HG03565 (cell line): Measurements from ENCODE around the gene MSH5.
"Not testable (repeated sequence)": the region's sequence is repeated elsewhere in the genome, so short reads cannot be mapped to it uniquely, and the experiment has no call there.

ENCODE experiments used
- ATAC-seq: cut with Tn5 transposase; IDR thresholded peaks from one replicate; pipeline ENCODE4 v1.9.1; 2021; ENCODE audit warnings: mild to moderate bottlenecking, moderate library complexity; ENCODE audit not compliant: unreplicated experiment

MSH5 gene

GRCh38 chr6:31739639-31740396 lies at the start of gene MSH5:
Gene MSH5 (plus strand): TSS chr6:31740005. CDS start chr6:31740467, 462 bp downstream.
- ATAC-seq: peak; percentile 63

DNA sequence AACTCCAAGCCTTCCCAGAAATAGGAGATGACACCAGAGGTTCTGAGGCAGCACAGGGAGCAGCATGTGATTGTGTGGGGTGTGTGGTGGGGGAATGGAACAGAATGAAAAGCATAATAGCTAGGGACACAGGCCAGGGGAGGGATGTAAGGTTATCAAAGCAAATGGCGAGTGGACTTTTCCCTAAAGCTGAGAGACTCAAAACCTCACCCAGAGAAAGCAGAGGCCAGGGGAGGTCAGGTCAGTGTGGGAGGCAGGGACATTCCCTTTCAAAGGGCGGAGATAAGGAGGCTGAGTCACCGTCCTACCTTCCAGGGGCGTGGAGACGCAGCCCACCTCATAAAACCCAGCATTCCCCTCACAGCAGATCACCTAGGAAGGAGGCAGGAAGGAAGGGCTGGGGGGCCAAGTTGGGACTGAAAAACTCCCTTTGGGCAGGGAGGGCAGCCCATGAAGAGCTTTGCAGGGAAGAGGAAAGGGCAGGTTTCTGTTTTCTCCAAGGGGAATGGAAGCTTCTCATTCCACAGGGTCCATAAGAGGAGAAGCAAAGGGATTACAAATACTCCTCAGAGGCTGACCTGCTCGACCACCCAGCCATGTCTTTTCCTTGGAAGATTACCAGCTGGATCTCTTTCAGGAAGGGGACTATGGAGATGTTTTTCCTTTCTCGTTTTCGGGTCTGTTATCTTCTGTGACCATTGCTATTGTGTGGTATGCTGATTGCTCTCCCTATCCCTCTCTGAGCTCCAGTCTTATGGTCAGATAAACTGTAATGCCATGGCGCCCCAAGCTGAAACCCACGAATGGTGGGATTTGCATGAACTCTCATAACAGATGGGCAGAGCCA lies 49.4 kb upstream of the MSH5 start:
- no peak for ATAC-seq

DNA sequence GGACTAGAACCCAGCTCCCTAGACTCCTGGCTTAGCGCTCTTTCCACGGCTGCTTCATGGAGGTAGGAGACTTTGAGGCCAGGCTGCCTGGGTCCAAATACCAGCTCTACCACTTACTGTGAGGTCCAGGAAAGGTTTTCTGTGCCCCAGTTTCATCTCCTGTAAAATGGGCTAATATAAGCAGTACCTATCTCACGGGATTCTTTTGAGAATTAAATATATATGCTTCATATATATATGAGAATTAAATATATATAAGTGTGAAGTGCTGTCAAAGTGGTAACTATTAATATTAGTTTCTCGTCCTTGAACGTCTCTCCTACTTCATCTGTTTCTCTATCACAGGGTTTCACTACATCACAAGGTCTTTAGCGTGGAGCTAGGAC lies 48.7 kb upstream of the MSH5 start:
- no peak for ATAC-seq

DNA sequence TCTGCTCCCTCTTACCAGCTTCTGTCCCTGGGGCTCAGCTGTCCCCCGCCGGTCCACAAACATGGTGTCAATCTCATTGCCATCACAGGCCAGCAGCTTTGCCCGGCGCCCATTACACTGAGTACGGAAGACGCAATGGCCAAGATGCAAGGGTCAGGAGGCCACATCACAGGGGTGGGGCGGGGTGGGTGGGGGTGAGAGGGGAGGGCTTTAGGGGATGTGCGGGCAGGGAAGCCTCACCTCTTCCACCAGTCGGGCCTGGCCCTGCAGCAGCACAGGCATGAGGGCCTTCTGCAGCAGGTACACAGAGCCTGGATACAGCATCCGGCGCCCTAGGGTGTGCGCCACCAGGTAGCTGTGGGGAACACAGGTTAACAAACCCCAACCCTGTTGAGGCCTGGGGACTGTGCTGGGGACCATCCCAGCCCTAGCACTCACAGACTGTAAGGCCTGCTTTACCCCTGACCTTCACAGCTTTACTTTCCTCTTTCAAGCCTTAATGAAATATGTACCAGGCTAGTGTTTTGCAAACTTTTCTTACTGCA lies 48.2 kb upstream of the MSH5 start:
- ATAC-seq: no peak

GRCh38 chr6:31692353-31692752 lies 47.5 kb upstream of the MSH5 start:
- no peak for ATAC-seq

GRCh38 chr6:31692886-31693285 lies 46.9 kb upstream of the MSH5 start:
- ATAC-seq: no peak

DNA sequence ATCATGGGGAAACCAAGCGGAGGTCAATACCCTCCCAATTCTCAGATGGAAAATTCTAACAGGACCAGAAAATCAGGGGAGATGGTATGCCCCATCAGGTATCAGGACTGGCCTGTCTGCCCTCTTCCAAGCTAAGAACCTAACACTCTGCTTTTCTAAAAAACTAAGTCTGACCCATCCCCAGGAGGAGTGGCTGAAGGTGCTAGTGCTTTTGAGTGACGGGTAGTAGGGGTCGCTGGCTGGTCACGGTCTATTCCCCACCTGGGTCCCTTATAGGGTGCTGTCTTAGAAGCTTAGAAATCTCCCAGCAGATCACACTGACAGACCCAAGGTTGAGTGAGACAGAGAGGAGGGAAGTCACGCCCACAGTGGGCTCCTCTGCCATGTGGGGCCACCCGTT lies 46.3 kb upstream of the MSH5 start:
- ATAC-seq: no peak

- no peak for ATAC-seq
These were observed 42.2 kb upstream of the MSH5 start for GRCh38 chr6:31697555-31697954.

GRCh38 chr6:31700740-31701401 lies 38.9 kb upstream of the MSH5 start:
- no peak for ATAC-seq

DNA sequence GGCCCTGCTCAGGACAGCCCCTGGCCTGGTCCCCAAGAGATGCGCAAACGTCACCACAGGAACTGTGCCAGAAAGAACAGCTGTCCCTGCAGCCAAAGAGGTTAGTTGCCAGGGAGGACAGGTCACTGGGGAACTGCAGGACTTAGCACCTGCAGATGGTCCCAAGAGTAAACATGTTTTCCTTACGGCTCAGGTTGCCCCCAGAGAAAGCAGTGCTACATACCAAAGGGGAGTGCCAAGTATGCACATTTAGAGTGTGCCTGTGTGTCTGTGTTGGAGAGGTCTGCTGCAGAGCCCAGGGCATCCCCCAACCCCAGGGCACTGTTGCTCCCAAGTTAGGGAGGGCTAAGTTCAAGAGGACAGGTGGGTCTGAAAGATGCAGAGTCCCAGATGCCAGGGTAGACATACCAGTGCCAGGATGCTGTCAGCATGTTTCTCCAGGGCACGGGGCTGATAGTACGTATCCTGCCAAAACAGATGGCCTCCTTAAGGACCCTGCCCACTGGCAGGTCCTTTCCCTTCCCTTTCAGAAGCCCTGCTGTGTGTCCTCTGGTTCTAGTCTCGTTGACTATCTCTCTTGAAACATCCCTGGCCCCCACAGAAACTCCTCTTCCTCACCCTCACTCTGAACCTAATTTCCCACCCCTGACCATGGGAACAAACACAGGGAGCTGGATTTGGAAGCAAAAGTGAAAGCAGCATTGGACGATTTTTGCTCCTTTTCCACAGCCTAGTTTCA lies 38.0 kb upstream of the MSH5 start:
- no peak for ATAC-seq

DNA sequence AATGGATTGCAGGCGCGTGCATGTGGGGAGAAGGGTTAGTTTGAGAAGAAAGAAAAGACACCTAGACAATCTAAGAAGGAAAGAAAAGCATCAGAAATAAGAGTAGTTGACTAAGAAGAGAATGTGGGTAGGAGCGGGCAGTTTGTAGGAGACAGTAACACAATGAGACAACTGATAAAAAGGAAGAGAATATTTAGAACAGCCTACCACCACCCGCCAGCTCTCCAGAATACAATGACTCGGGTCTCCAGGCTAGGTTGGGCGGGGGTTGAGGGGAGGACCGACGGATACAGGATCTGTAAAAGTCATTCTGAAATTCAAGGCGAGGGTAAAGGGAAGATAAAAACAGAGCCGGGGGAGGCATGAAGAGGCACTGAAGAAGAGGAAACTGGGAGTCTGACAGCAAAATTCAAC lies 37.4 kb upstream of the MSH5 start:
- ATAC-seq: no peak

DNA sequence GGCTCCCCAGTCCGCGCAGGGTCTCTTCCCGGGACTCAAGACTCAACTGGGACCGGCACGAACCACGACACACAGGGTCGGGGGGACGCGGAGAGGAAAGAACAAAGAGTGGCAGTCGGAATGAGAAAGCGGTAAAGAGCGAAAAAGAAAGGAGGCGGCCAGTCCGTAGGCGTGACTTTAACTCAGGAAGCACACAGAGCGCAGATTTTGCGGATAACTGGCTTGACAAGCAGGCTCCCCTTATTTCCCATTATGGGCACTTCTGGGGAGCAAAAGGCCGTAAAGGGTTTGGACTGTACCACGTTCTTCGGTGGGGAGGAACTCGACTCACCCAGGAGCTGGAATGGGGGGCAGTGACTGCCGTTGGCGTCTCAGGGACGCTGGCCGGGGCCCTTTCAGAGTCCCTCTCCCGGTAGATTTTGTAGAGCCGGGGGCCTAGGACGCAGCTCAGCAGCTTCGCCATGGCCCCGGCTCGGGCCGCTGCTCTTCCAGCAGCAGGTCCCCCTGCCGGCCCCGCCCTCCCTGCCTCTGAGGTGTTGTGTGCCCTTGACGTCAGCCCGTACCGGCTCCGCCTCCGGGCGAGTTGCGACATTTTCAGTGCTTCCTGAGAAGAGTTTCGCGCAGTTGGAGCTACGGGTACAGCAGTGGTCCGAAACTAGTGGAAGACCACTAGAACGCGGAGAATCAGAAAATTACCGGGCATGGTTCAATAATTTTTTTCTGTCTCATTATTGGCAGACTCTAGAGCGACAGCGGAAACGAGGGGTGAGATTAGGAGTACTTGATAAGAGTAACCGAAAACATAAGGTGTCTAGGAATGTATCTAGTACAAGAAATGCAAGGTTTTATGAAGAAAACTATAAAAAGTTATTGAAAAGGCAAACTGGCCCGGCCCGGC lies 36.7 kb upstream of the MSH5 start, which contains the start of gene ABHD16A:
Gene ABHD16A (minus strand): TSS at position 506 of the 898 bp plus-strand sequence. CDS start 43 bp downstream, at position 463.
- ATAC-seq: peak; percentile 80

- no peak for ATAC-seq
These were observed 33.9 kb upstream of the MSH5 start for GRCh38 chr6:31705931-31706330.

DNA sequence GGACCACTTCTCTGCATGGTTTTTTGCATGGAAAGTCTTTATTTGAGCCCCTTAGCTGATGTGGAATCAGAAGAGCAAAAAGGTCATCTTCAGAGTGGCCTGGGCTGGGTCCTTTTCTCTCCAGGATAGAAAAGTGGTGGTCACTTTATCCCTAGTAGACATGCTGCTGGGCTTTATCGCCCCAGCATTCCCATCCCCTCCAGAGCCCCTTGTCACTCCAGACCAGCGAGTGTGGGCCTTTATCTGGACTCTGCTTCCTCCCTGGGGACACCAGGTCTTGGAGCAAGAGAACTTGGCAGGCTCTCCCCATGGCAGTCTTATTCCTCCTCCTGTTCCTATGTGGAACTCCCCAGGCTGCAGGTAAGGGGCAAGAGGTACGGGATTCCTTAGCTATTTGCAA lies 33.2 kb upstream of the MSH5 start, which contains the start of gene LY6G6F:
Gene LY6G6F (plus strand): TSS at position 268 of the 400 bp plus-strand sequence. CDS start 41 bp downstream, at position 309.
- no peak for ATAC-seq

- ATAC-seq: no peak
These were observed 32.1 kb upstream of the MSH5 start for GRCh38 chr6:31707701-31708100.

- no peak for ATAC-seq
These were observed 31.6 kb upstream of the MSH5 start for GRCh38 chr6:31708224-31708623.

DNA sequence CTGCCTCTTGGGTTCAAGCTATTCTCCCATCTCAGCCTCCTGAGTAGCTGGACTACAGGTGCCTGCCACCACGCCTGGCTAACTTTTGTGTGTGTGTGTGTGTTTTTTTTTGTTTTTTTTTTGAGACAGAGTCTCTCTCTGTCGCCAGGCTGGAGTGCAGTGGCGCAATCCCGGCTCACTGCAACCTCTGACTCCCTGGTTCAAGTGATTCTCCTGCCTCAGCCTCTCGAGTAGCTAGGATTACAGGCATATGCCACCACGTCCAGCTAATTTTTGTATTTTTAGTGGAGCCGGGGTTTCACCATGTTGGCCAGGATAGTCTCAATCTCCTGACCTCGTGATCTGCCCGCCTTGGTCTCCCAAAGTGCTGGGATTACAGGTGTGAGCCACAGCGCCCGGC lies 30.6 kb upstream of the MSH5 start:
- not testable (repeated sequence) for ATAC-seq

- ATAC-seq: no peak
These were observed 29.1 kb upstream of the MSH5 start for GRCh38 chr6:31710523-31711219.

DNA sequence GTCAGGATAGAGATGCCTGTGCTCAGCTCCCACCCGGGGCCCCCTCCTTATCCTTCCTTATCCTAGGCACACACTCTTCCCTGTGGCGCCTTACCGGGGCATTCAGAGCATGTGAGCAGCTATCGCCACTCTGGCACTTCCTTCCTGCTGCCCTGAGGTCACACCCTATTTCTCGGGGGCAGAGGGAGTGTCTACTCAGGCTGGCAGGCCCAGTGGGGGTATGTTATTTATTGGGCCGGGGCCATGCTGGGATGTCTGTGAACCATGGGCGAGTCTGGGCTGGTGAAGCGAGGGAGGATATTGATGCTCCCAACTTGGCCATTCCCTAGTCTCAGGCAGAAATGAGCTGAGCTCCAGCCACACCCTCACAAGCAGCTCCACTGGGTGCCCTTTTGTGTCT lies 28.6 kb upstream of the MSH5 start:
- ATAC-seq: no peak
